A549 treated with AZD2906 at 1 μM for 4 hours (cell line): ENCODE data around the gene MBOAT2. TPM values are rescaled to one million over a fixed set of nuclear protein-coding genes. Genes with fewer than 3 reads are reported as not detected.

Source experiments
- total RNA-seq: library from RNA; stranded (reverse); fragments of 200-300 nt; extraction: Qiagen RNA extraction; gene quantifications from 5 replicates; pipeline ENCODE4 v1.2.3, GENCODE V29; 2022

The MBOAT2 gene, protein sequence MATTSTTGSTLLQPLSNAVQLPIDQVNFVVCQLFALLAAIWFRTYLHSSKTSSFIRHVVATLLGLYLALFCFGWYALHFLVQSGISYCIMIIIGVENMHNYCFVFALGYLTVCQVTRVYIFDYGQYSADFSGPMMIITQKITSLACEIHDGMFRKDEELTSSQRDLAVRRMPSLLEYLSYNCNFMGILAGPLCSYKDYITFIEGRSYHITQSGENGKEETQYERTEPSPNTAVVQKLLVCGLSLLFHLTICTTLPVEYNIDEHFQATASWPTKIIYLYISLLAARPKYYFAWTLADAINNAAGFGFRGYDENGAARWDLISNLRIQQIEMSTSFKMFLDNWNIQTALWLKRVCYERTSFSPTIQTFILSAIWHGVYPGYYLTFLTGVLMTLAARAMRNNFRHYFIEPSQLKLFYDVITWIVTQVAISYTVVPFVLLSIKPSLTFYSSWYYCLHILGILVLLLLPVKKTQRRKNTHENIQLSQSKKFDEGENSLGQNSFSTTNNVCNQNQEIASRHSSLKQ
- 66.0 to 81.0 TPM (median 75.3 TPM) in 5 replicates for total RNA-seq

DNA sequence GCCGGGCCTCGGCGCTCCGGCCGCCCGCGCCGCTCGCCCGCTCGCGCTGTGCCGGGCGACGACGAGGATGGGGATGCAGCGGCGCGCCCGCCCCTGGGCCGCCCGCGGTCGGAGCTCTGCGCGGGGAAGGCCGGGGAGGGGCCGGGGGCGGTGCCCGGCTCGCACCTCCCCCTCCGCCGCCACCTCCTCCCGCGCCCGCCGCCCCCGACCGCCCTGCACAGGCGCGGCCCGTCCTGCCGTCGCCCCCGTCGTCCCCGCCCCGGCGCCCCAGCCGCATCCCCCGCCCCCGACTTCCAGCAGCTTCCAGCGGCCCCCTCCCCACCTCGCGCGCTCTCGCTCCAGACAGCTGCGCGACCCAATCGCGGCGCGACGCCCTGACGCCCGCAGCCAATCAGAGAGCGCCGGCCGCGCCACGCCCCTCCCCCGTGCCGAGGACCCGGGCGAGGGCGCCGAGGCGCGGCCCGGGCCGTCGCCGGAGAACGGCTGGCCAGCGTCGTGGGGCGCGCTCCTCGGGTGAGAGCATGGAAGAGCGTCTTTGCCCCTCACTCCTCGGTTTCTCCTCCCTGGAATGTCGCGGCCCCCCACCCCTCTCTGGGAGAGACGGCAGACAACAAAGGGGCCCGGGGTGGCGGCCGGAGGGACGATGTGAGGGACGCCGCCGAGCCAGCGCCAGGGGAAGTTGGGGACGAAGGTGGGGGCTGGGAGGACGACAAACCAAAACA lies at the start of gene MBOAT2:
Gene MBOAT2, minus strand, starts transcription at position 69 of the 722 bp plus-strand sequence. CDS start 70 bp downstream, outside the sequence.

DNA sequence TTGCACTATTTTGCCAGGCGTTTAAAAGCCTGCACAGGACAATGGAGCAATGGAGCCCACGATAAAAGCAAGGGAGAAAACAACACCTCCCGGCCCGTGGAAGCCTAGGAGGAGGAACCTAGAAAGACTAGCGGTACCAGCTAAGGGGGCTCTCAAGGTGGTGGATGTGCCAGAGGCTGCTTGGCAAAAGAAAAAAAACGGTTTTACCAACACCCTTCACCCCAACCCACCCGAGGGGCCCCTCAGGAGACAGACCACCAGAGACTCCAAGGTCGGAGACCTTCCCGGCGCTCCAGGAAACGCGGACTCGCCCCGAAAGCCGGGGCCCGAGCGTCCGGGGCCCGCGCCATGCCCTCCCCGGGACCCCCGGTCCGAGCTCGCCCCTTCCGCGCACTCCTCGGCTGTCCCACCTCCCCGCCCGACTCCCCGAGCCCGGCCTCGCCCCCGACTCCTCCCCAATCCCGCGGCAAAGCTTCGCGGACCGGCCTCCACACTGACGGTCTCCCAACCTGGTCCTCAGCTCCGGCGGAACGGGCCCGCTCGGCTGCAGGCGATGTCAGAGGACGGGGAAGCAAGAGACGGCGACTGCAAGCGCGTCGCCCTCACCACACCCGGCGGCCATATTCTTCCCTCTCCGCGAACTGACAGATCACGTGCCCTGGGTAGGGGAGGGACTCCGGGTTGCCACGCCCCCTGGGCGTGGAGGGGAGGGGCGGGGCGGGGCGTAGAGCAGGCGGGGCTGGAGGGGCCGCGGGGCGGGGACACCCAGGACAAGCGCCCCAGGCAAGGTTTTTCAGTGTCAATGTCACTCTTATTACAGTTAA lies 166.3 kb downstream of the MBOAT2 start, which contains the start of gene KIDINS220:
Gene KIDINS220, minus strand, starts transcription at position 643 of the 824 bp plus-strand sequence. CDS start 10,520 bp downstream, outside the sequence.

Other genes starting within 250 kb of the MBOAT2 start
- gene KIDINS220, start 166.1 kb downstream of the MBOAT2 start, total RNA-seq, result 15.4 to 20.7 TPM (median 17.5 TPM) in 5 replicates
- gene ASAP2, start 203.1 kb upstream of the MBOAT2 start, total RNA-seq, result 37.8 to 48.5 TPM (median 48.2 TPM) in 5 replicates